ENCODE data around the gene HIPK1.
"Not testable (repeated sequence)": the region's sequence is repeated elsewhere in the genome, so short reads cannot be mapped to it uniquely, and the experiment has no call there.

HIPK1 gene

DNA sequence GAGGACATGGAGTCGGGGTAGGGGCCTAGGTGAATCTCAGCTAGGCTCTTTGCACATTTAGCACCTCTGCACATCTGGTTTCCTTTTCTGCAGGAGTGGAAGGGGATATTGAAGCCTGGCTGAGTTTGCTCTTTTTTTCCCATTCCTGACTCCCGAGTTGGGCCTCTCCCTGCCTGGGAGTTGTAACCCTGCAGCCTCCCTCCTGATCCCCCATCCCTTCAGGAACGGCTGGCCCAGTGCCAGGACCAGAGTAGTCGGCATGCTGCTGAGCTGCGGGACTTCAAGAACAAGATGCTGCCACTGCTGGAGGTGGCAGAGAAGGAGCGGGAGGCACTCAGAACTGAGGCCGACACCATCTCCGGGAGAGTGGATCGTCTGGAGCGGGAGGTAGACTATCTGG lies 51.0 kb downstream of the HIPK1 start:
- DNase-seq (ENCODE audit: insufficient read length, low spot score) (no peak), FAIRE-seq (no peak)

DNA sequence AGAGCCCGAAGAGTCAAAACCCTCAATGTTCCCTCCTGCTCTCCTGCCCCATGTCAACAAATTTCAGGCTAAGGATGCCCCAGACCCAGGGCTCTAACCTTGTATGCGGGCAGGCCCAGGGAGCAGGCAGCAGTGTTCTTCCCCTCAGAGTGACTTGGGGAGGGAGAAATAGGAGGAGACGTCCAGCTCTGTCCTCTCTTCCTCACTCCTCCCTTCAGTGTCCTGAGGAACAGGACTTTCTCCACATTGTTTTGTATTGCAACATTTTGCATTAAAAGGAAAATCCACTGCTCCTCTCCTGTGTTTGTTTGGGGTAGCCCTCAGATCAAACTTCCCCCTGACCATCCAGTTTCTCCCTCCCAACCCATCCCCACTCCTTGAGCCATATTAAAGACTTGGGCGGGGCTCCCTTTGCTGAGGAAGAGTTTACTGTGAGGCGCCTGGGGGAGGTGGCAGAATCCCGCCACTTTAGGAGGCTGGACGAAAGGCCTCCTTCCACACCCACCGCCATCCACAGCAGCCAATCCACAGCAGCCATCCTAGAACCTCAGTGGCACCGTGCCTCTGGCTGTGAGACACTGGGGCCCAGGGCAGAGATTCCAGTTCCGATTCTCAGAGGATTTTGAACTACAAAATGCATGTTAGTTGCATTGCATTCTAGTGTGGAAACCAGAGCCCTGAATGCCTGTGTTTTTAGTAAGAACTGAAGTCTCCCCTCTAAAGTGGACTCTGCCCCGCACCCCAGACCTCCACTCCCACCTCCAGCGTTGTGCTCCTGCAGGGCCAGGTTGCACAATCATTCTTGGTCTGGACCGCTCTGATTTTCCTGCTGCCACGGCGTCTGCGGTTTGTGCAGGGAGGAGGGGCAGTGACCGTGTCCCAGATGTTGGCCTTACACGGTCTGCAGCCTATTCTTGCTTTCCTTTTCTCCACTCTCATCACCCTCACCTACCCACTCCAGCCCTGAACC lies 53.1 kb downstream of the HIPK1 start:
- FAIRE-seq = no peak
- no peak for DNase-seq (ENCODE audit: insufficient read length, low spot score)

DNA sequence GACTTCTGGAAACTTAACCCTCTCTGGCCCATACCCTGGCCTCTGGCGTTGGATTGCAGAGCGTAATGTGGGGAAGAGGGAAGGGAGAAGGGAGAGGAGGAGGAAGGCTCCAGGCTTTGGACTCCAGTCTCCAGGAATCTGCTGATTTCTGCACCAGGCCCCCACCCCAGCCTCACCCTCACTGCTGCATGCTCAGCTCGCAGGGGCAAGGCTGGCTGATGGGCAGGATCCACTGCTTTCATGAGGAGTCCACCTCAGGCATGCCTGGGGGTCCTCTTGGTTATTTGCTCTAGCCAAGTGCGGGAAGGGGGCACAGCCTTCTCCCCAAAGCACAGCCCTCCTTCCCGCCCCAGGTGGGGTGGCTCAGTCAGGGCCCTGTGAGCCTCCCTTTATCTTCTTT lies 53.8 kb downstream of the HIPK1 start:
- DNase-seq (ENCODE audit: insufficient read length, low spot score) = no peak
- FAIRE-seq = no peak

DNA sequence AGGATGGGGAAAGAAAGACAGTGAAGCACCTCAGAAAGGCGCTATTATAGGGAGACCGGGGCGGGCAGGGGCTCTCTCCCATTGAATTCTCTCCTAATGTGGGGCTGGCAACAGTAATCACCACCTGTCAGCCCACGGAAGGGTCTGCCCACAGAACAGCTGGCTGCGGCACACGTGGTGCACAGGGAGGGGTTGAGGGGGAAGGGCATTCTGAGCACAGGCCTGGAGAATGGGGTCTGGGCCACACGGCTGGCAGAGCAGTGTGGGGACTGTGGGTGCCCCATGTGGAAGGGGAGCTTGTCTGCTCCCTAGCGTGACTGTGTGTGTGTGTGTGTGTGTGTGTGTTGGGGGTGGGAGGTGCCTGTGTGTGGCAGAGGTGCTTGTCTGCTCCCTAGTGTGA lies 54.3 kb downstream of the HIPK1 start:
- DNase-seq (ENCODE audit: insufficient read length, low spot score) (no peak), FAIRE-seq (no peak)

DNA sequence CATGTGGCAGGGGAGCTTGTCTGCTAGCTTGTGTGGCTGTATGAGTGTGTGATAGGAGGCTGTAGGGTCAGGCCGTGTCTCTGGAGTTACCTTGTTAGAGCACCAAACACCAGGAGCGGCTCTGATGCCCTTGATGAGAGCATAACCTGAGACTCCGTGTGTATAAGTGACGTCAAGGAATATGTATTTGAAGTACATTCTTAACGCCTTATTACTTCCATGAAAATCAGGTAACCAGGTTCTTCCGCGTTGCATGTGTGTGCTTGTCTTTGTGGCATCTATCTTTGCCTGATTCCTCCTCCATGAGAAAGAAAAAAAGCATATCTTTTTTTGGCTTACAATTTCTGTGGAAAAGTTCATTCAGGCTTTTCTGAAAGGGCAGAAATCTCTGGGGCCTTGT lies 54.7 kb downstream of the HIPK1 start:
- no peak for FAIRE-seq
- DNase-seq (ENCODE audit: insufficient read length, low spot score) = no peak

DNA sequence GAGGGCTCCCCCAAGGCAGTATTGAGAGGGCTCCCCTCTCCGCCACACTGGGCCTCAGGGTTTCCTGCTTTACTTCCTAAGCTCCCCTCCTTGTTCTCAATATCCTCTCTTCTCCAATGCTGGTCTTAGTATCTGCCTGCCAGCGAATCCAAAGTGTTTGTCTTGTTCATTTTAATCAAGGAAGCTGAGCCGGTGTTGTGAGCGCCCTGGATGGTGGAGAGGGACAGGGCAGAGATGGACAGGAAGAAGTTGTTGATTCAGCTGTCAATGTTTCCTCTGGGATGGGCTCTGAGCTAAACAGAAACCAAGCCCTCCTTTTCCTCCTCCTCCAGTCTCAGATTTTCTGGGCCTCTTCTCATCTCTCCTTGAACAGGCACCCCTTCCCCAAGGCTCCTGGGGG lies 55.6 kb downstream of the HIPK1 start:
- FAIRE-seq (no peak), DNase-seq (ENCODE audit: insufficient read length, low spot score) (no peak)

DNA sequence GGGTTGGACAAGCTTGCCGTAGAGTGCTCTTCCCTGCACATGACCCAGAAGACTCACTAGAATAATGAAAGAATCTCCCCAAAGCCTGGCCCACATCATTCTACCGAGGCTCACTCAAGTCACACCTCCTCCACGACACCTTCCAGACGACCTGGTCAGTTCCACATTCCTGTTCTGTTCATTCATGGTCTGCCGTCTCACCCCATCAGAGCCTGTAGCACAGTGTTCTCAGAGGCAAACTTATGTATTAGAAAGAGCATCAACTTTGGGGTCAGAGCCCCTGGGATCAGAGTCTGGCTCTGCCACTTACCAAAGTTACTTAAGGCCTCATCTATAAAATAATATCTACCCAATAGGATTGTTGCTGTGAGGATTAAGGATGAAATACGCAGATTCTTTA lies 57.7 kb downstream of the HIPK1 start:
- FAIRE-seq = no peak
- DNase-seq (ENCODE audit: insufficient read length, low spot score) = no peak

DNA sequence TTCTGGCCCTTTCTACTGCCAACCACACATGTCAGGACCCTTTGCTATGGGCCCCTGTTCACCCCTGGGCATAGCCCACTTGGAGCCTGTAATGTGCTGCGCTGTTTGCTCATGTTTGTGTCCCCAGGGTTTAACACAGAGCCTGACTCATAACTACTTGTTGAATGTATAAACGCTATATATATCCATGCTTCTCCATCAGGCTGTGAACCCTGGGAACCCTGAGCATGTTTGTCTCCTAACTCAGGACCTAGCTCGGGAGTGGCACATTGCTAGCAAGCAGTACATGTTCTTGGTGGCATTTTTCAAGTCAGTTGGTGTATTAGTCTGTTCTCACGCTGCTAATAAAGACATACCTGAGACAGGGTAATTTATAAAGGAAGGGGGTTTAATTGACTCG lies 58.1 kb downstream of the HIPK1 start:
- DNase-seq (ENCODE audit: insufficient read length, low spot score) = no peak
- no peak for FAIRE-seq

DNA sequence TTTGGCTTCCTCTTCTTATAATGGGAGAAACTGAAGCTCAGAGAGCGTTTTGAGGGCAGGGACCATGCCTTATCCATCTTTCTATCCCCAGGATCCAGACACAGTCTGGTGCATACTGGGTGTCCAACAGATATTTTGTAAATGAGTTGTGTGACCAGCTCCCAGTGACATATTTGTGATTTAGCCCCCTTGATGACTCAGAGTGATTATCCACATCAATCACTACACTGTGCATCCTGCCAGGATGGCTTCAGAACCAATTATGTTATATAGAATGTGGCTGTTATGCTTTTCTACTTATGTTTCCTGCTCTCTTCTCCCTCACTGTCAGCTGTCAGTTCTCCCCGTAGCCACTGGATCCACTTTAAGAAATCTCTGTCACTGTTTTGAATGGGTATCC lies 61.4 kb downstream of the HIPK1 start:
- DNase-seq (ENCODE audit: insufficient read length, low spot score) (no peak), FAIRE-seq (no peak)

DNA sequence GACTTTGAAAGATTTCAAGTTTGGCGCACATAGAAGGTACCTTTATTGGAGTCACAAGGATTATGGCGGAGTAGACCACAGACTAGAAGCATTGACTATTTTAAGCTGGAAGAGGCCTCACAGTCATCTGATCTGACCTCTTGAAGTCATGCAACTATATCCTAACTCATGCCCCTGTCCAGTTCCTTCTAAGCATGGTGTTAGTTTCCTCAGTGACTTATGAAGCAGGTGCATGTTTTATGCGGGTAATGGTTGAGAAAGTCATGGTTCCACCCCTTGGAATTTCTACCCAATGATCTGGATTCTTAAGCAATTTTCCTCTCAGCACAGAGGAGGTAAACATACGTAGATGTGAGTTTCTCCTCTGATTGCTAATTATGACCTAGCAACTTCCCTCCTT lies 61.8 kb downstream of the HIPK1 start:
- FAIRE-seq = no peak
- no peak for DNase-seq (ENCODE audit: insufficient read length, low spot score)

DNA sequence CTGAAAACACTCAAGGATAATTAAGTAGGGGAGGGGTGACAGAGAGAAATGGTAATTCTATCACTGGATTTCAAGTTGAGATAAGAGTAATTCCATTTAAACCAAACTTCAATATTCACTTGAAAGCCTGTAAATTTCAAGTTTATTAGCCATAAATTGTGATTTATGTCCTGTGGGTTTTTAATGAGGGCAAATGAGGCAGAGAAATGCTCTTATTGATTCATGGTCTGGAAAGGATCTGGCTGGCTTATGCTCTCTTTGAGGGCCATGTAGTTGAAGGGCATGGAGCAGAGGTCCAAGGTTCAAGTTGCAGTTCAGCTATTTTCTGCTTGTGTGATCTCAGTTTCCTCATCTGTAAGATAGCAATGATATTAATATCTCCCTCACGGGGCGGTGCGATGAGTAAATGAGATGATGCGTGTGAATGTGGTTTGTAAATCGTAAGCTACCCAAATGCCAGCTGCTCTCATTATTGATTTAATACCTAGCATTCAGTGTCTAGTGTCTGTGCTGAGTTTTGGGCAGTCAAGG lies 62.4 kb downstream of the HIPK1 start:
- DNase-seq (ENCODE audit: insufficient read length, low spot score) = no peak

DNA sequence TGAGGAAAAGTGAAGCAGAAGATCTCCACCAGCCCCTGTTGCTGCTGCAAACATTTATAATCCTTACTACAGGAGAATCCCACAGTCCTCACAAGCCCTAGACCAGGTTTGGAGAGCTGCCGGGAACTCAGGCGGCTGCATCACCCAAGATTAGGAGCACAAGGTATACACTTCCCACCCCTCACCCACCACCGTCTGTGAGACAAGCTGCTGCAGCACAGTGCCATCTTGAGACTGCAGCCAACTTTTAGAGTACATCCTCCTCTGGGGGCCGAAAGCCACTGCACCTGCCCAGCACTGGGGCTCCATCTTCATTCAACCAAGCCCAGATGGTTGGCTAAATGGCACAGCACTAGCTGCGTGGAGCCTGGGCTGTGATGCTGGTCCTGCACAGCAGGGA lies 63.9 kb downstream of the HIPK1 start:
- DNase-seq (ENCODE audit: insufficient read length, low spot score) (no peak), FAIRE-seq (no peak)

More for the DNA sequence above, 62.4 kb downstream of the HIPK1 start:
- FAIRE-seq = no peak

DNA sequence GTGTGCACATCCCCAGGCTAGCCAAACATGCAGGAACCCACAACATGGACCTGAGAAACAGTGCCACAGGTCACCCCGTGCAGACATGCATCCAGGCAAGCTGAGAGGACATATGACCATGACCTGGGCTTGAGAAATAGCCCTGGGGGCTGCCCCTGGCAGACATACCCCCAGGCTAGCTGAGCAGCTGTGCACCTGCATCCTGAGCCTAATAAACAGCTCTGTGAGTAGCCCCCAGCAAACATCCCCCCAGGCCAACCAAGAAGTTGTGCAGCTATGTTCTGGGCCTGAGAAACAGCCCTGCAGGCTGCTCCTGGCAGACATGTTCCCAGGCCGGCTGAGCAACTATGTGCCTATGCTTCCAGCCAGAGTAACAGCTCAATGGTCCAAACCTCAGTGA lies 64.6 kb downstream of the HIPK1 start:
- FAIRE-seq (no peak), DNase-seq (ENCODE audit: insufficient read length, low spot score) (no peak)

DNA sequence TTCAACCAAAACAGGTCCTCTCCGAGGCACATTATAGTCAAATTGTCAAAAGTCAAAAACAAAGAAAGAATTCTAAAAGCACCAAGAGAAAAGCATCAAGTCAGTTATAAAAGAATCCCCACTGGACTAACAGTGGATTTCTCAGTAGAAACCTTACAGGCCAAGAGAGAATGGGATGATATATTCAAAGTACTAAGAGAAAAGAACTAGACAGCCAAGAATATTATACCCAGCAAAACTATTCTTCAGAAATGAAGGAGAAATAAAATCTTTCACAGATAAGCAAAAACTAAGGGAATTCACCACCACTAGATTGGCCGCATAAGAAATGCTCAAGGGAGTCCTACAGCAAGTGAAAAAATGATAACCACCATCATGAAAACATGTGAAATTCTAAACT lies 66.3 kb downstream of the HIPK1 start:
- FAIRE-seq (no peak), DNase-seq (ENCODE audit: insufficient read length, low spot score) (no peak)

DNA sequence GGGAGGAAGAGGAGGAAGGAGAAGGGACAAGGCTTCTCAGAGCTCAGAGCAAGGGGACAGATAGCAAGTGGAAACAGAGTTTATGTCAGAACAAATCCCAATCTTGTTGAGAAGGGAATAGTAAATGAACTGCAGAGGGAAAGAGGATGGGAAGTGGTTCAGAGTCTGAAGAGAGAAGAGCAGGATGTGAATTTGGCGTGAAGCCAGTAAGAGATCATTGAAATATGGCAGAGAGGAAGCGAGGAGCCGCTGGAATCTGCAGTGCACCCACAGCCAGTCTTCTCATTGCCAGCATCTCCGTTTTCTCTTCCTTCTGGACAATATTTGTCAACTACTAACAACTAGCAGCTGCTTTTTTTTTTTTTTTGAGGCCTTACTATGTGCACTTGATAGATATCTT lies 69.2 kb downstream of the HIPK1 start:
- DNase-seq (ENCODE audit: insufficient read length, low spot score) (peak; percentile 3), FAIRE-seq (no peak)

DNA sequence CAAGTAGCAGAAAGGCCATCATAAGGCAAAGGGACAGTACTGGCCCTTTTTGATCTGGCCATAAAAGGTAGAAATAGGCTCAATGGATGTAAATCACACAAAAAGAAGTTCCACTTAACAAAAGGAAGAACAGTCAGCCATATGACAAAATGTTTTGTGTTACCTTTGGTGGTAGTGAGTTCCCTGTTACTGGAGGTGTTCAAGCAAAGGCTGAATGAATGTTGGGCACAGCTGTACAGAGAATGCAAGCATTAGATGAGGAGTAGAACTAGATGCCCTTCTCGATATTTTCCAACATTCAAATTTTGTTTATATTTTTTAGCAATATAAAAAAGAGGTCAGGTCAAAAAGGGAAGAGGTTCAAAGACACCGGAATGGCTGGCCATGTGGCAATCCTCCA lies 70.1 kb downstream of the HIPK1 start:
- FAIRE-seq (no peak), DNase-seq (ENCODE audit: insufficient read length, low spot score) (no peak)

DNA sequence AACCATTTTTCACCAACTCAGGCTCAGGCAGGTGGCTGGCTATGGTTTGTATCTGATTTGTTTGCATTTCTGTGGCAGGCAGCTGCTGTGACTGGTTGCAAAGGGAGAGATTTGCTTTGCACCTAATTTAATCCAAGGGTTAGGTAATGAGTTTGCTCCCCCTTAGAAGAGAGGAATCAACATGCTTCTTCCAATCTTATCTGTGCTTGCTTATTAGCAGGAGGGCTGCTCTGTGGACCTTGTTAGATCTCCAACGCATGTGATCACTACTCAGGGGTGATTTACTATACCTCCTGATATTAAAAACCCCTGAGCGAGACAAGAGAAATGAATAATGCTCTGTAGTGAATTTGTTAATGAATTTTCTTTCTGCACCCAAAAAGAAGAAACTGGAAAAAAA lies 70.7 kb downstream of the HIPK1 start:
- FAIRE-seq (no peak), DNase-seq (ENCODE audit: insufficient read length, low spot score) (no peak)

DNA sequence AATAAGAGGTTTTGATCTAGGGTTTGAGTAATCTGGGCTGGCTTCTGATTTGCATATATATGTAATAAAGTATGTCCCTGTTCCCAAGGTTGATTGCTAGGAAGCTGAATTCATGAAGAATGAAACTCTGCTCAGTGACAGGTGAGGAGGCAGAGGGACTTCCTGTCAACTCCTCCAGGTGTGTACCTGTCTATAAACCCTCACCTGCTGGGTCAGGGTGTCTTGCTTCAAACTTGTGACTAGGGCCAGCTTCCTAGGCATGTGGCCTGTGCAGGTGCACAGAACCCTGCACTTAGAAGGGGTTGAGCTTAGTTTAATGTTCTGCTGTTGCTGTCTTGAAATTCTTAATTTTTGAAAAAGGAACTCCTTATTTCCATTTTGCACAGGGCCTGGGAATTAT lies 71.3 kb downstream of the HIPK1 start:
- DNase-seq (ENCODE audit: insufficient read length, low spot score) = no peak
- FAIRE-seq = no peak

DNA sequence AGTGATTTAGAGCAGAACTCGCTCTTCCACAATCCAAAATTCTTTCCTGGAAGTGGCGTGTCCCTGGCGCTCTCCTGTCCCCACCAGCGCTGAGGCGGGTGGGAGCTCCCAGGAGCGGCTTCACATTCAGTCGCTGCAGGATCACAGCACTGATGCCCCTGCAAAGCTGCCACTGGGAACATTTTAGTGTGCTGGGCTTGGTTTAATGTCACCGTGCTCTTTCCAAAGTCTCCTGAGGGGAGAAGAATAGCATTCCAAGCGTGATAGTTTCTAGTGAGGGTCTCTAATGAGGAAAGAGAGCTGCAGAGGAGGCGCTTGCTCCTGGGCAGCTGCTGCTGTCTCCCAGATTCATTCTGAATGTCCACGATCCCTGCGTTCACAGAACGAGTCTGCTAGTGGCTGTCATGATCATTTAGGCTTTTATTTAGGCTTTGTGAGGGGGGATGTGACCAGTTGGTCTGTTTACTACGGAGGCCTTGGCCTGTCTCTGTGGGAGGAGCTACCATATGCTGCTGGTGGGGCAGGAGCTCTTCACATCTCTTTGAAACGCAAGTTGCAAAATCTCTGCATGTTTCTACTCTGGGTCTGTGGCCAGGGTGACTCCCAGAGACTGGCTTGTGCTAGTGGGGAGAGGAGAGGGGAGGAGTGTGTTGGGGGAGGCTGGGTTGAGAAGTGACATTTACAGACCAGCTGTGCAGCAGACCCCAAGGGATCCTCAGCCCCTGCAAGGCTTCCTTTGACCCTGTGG lies 73.5 kb downstream of the HIPK1 start:
- FAIRE-seq (no peak), DNase-seq (ENCODE audit: insufficient read length, low spot score) (no peak)

DNA sequence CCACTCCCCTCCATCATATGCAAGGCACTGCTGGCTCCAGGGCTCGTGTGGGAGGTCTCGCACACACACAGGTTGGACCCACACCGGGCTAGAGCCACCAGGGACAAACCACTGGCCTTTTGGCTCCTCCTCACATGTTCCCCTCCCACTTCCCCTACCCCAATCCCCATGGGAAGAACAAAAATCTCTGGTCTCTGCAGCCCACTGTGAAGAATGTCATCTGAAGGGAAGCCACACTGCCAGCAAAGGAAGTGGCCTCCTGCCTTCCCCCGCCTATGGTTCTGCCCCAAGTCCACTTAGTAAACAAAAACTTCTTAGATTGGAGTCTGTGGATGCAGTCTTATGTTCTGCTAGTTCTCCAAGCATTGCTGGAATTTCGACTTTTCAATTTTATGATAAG lies 74.3 kb downstream of the HIPK1 start:
- DNase-seq (ENCODE audit: insufficient read length, low spot score) (no peak), FAIRE-seq (no peak)

DNA sequence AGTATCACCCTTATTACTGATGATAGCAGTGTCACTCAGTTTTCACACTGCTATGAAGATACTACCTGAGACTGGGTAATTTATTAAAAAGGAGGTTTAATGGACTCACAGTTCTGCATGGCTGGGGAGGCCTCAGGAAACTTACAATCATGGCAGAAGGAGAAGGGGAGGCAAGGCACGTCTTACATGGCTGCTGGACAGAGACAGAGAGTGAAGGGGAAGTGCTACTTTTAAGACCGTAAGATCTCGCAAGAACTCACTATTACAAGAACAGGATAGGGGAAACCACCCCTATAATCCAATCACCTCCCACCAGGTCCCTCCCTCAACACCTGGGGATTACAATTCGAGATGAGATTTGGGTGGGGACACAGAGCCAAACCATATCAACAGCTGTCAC lies 77.7 kb downstream of the HIPK1 start:
- not testable (repeated sequence) for FAIRE-seq; DNase-seq (ENCODE audit: insufficient read length, low spot score)

DNA sequence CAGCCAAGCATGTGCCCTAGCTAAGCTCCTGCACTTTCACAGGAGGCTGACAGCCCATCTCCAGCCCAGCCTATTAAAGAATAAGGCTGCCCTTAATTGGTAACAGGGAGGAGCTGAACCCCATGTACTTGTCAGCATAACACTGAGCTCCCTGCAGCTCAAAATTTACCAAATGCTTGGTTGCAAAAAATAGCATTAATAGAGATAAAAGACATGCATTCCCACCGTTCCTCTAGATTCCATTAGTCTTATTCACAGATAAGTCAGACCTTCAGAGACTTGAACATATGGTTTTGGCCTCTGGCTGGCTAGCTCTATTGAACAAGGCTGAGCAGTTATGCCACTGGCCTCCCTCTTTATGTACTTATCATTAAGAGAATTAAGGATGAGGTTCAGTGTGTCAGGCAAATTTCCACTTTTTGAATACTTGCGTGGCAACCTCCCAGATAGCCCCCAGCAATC lies 79.4 kb downstream of the HIPK1 start:
- DNase-seq (ENCODE audit: insufficient read length, low spot score) = no peak

More for the DNA sequence above, 79.4 kb downstream of the HIPK1 start:
- no peak for FAIRE-seq
